ENCODE results near the gene PDE6H. TPM values are rescaled to one million over a fixed set of nuclear protein-coding genes. Genes with fewer than 3 reads are reported as not detected.

PDE6H gene
- polyA plus RNA-seq, 1 donor: not detected

GRCh38 chr12:15014708-15015107, 41.9 kb downstream of the PDE6H start:
- no peaks in the 10 kb centered on the region for H3K9me3 ChIP-seq (ENCODE audit: control insufficient read depth, low read depth, low read length)
- H3K27ac ChIP-seq (ENCODE audit: low read length): no peak overlapping the region
- no peak for DNase-seq
- WGBS (ENCODE audit: insufficient coverage, low lambda C conversion rate): no CpG with 5 or more reads among the region's 2 CpGs
- no peak overlapping the region for H3K4me3 ChIP-seq (ENCODE audit: low read length)
- no peaks in the 10 kb centered on the region for H3K4me1 ChIP-seq (ENCODE audit: control insufficient read depth, insufficient read depth, low read length)
- no peaks in the 10 kb centered on the region for H3K27me3 ChIP-seq (ENCODE audit: control insufficient read depth, insufficient read depth, low read length)
- H3K36me3 ChIP-seq (ENCODE audit: control insufficient read depth, insufficient read depth, low read length): no peaks in the 10 kb centered on the region

GRCh38 chr12:15015121-15015520, 42.3 kb downstream of the PDE6H start:
- Histone ChIP-seq H3K4me1 (ENCODE audit: control insufficient read depth, insufficient read depth, low read length) (no peaks in the 10 kb centered on the region), H3K27ac (ENCODE audit: low read length) (no peak overlapping the region), H3K4me3 (ENCODE audit: low read length) (no peak overlapping the region), H3K27me3 (ENCODE audit: control insufficient read depth, insufficient read depth, low read length) (no peaks in the 10 kb centered on the region), H3K9me3 (ENCODE audit: control insufficient read depth, low read depth, low read length) (no peaks in the 10 kb centered on the region), H3K36me3 (ENCODE audit: control insufficient read depth, insufficient read depth, low read length) (no peaks in the 10 kb centered on the region)
- WGBS (ENCODE audit: insufficient coverage, low lambda C conversion rate): no CpG with 5 or more reads among the region's 1 CpG
- DNase-seq: no peak

- no peaks in the 10 kb centered on the region for H3K36me3 ChIP-seq (ENCODE audit: control insufficient read depth, insufficient read depth, low read length)
- H3K9me3 ChIP-seq (ENCODE audit: control insufficient read depth, low read depth, low read length): no peaks in the 10 kb centered on the region
- H3K4me1 ChIP-seq (ENCODE audit: control insufficient read depth, insufficient read depth, low read length): no peaks in the 10 kb centered on the region
- DNase-seq: no peak
- no peak overlapping the region for H3K27ac ChIP-seq (ENCODE audit: low read length)
- no CpG with 5 or more reads among the region's 3 CpGs for WGBS (ENCODE audit: insufficient coverage, low lambda C conversion rate)
- no peaks in the 10 kb centered on the region for H3K27me3 ChIP-seq (ENCODE audit: control insufficient read depth, insufficient read depth, low read length)
- no peak overlapping the region for H3K4me3 ChIP-seq (ENCODE audit: low read length)
Observed at GRCh38 chr12:15020156-15020555, 47.3 kb downstream of the PDE6H start.

Other genes starting within 250 kb of the PDE6H start
- gene WBP11, start 169.6 kb upstream of the PDE6H start, polyA plus RNA-seq: 45.6 TPM
- gene C12orf60, start 169.4 kb upstream of the PDE6H start, polyA plus RNA-seq: 1.8 TPM
- 0.30 TPM for gene SMCO3, start 158.9 kb upstream of the PDE6H start, polyA plus RNA-seq
- 6.3 TPM for gene ART4, start 129.5 kb upstream of the PDE6H start, polyA plus RNA-seq
- 152 TPM for gene MGP, start 87.2 kb upstream of the PDE6H start, polyA plus RNA-seq
- gene ERP27, start 34.5 kb upstream of the PDE6H start, polyA plus RNA-seq: 33.3 TPM
- 53.2 TPM for gene ARHGDIB, start 11.4 kb upstream of the PDE6H start, polyA plus RNA-seq
- gene RERG, start 248.4 kb downstream of the PDE6H start, polyA plus RNA-seq: 6.8 TPM

All from large intestine (tissue), 3 donors.